PC-9 (cell line): ENCODE measurements around the gene CNDP1.

Source experiments
- EZH2 ChIP-seq: fragments of 200-600 bp; sonication (generic); IDR thresholded peaks from 2 replicates; pipeline ENCODE4 v1.8.0; 2017; ENCODE audit warnings: antibody characterized with exemption, low read depth
- TF ChIP-seq, protein P1 (sequence below): fragments of 200-600 bp; sonication (generic); conservative IDR thresholded peaks from 2 replicates; pipeline ENCODE4 v1.6.1; 2017; ENCODE audit warnings: mixed run types, antibody characterized with exemption, mild to moderate bottlenecking, moderate library complexity

DNA sequence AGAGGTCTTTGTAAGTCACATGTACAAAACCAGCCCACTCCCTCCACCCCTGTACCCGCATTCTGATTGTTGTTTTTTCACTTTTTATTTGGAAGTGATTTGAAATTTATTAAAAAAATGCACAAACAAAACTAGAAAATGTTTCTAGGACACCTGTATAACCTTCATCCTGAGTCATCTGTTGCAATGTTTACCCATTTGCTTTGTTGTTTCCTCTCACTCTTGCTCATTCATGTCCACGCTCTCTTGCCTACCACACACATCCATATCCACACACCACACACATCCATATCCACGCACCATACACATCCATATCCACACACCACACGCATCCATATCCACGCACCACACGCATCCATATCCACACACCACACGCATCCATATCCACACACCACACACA, 82.2 kb downstream of the CNDP1 start:
- no peak for TF ChIP-seq EZH2
- TF ChIP-seq, protein P1, sequence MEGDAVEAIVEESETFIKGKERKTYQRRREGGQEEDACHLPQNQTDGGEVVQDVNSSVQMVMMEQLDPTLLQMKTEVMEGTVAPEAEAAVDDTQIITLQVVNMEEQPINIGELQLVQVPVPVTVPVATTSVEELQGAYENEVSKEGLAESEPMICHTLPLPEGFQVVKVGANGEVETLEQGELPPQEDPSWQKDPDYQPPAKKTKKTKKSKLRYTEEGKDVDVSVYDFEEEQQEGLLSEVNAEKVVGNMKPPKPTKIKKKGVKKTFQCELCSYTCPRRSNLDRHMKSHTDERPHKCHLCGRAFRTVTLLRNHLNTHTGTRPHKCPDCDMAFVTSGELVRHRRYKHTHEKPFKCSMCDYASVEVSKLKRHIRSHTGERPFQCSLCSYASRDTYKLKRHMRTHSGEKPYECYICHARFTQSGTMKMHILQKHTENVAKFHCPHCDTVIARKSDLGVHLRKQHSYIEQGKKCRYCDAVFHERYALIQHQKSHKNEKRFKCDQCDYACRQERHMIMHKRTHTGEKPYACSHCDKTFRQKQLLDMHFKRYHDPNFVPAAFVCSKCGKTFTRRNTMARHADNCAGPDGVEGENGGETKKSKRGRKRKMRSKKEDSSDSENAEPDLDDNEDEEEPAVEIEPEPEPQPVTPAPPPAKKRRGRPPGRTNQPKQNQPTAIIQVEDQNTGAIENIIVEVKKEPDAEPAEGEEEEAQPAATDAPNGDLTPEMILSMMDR: no peak
